Erythroblast (primary cell): ENCODE results near the gene CD63.

Experiments used
- GATA1 ChIP-seq: IDR thresholded peaks from 2 replicates; pipeline ENCODE4 v1.6.1; 2011; ENCODE audit warnings: low read depth, mild to moderate bottlenecking, control low read depth, low read length, moderate library complexity
- POLR2A ChIP-seq: IDR thresholded peaks from 2 replicates; pipeline ENCODE4 v1.6.1; 2011; ENCODE audit warnings: mild to moderate bottlenecking, low read length

DNA sequence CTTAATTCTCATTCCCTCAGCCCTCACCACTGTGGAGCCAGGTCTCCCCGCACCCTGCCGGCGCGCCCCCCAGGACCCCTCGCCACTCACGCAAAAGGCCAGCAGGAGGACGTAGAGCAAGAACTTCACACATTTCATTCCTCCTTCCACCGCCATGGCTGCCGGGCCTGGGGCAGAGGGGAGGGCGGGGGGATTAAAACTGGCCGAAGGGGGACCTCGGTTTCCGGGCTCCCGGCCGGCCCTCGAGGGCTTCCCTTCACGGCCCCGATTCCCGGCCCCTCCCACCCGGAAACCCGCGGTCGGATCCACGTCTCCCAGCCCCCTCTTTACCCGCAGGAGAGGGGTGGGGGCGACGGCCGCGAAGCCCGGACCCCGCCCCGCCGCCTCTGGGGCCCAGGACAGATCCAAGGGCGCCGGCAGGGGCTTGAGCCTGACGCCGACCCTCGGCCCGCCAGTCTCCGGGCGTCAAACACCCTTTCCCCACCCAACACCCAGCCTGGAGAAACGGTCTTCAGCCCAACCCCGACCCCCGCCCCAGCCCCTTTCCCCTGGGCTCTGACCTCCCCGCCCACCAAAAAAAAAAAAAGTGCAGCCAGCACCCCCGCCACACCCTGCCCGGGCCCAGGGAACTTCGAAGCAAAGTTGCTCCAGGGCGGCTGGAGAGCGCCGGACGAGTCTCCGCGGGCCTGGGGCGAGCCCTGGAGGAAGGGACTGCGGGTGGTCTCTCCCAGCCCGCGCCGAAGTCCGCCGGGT lies 447 bp downstream of the CD63 start:
- TF ChIP-seq POLR2A, result no peak
- no peak for TF ChIP-seq GATA1
